Gastroesophageal sphincter (tissue), 4 donors: Measurements from ENCODE around the gene SLC26A3. TPM values are rescaled to one million over a fixed set of nuclear protein-coding genes. Genes with fewer than 3 reads are reported as not detected.

Experiments used
- ATAC-seq: fragments of 150-250 bp; one replicate; pipeline ENCODE4 v1.9.1; 2016; ENCODE audit warnings: mild to moderate bottlenecking, moderate library complexity
- H3K27ac ChIP-seq, 4 donors: fragments of 200-600 bp; sonication (generic) in 3 of 4; 1 replicate in 3 of 4; 2 replicates in 1 of 4; pipeline ENCODE4 v1.5.1; 2016 to 2019
- H3K27me3 ChIP-seq: fragments of 200-600 bp; sonication (generic); one replicate; pipeline ENCODE4 v1.5.1; 2019
- H3K36me3 ChIP-seq, 2 donors: fragments of 200-600 bp; sonication (generic); one replicate each; pipeline ENCODE4 v1.5.1; 2019; ENCODE audit warnings: control low read depth in 1 of 2
- H3K4me1 ChIP-seq, 3 donors: fragments of 200-600 bp; sonication (generic); 1 replicate in 2 of 3; 2 replicates in 1 of 3; pipeline ENCODE4 v1.5.1; 2016 to 2019; ENCODE audit warnings: control low read depth in 2 of 3
- H3K4me3 ChIP-seq, 2 donors: fragments of 200-600 bp; sonication (generic); one replicate each; pipeline ENCODE4 v1.5.1; 2019; ENCODE audit warnings: mild to moderate bottlenecking in 1 of 2, moderate library complexity in 1 of 2
- H3K9me3 ChIP-seq, 3 donors: fragments of 200-600 bp; sonication (generic); one replicate each; pipeline ENCODE4 v1.5.1; 2017 to 2019; ENCODE audit warnings: control low read depth in 2 of 3
- CTCF ChIP-seq, 4 experiments: fragments of 200-600 bp in 2 of 4; fragments of 450-650 bp in 2 of 4; sonication (generic) in 1 of 4; IDR thresholded peaks; one replicate each; pipeline ENCODE4 v1.5.1; 2017 to 2019; ENCODE audit warnings: antibody characterized with exemption in 4 of 4, mild to moderate bottlenecking in 2 of 4, moderate library complexity in 2 of 4
- EP300 ChIP-seq: sonication (generic); formaldehyde crosslinking; IDR thresholded peaks from one replicate; pipeline ENCODE4 v1.6.1; 2017; ENCODE audit warnings: antibody characterized with exemption, mild to moderate bottlenecking
- POLR2A ChIP-seq, 2 donors: fragments of 450-650 bp; IDR thresholded peaks; one replicate each; pipeline ENCODE4 v1.6.1; 2017; ENCODE audit warnings: antibody characterized with exemption in 2 of 2, mild to moderate bottlenecking in 2 of 2, moderate library complexity in 1 of 2
- POLR2AphosphoS5 ChIP-seq: sonication (generic); formaldehyde crosslinking; IDR thresholded peaks from one replicate; pipeline ENCODE4 v1.6.1; 2017; ENCODE audit warnings: antibody characterized with exemption
- WGBS, 2 donors: methylation state at CpG; one replicate each; pipeline ENCODE4 v1.1.5; 2018; ENCODE audit warnings: low coverage in 1 of 2; 5-methylcytosine and 5-hydroxymethylcytosine counted together
- total RNA-seq, 4 donors: library from RNA; depleted of rRNA; stranded (reverse); fragments of >200 nt; gene quantifications; one replicate each; pipeline ENCODE4 v1.1.0, GENCODE V29; 2016

Gene SLC26A3
- total RNA-seq, 4 donors from 2014 or later: 0.81 to 13.1 (median 8.6) TPM

- peak; percentile 11 for ATAC-seq
- Histone ChIP-seq H3K9me3 (no peaks in the 10 kb centered on the region), H3K4me3 (no peak overlapping the region), H3K27me3 (no peaks in the 10 kb centered on the region), H3K4me1 (peaks cover 0 to 26% (median 4%) of the 10 kb centered on the region in 3 donors), H3K36me3 (no peaks in the 10 kb centered on the region), H3K27ac (peak overlapping the region; percentile 73 to 88 (median 80))
- TF ChIP-seq CTCF (IDR thresholded peaks at IDR 0.05) (no peak), EP300 (no peak)
- WGBS, 2 donors: 29 to 32% methylated on average over 6 of the region's 6 CpGs
Observed at GRCh38 chr7:107816011-107816566, 13.1 kb upstream of the SLC26A3 start.

GRCh38 chr7:107815254-107815882, 12.3 kb upstream of the SLC26A3 start:
- H3K4me1 ChIP-seq: peaks cover 0 to 29% (median 4%) of the 10 kb centered on the region in 3 donors
- ATAC-seq: no peak
- no peak overlapping the region for H3K4me3 ChIP-seq
- H3K27ac ChIP-seq: peak overlapping the region; percentile 73 to 88 (median 80)
- H3K9me3 ChIP-seq: no peaks in the 10 kb centered on the region
- H3K36me3 ChIP-seq: no peaks in the 10 kb centered on the region
- no peak for TF ChIP-seq CTCF (IDR thresholded peaks at IDR 0.05)
- no peak for TF ChIP-seq EP300
- no peak for TF ChIP-seq POLR2A (IDR thresholded peaks at IDR 0.05)
- TF ChIP-seq POLR2AphosphoS5: no peak
- WGBS, 2 donors: 35 to 39% methylated on average over 4 of the region's 4 CpGs
- no peaks in the 10 kb centered on the region for H3K27me3 ChIP-seq

GRCh38 chr7:107813524-107813923, 10.5 kb upstream of the SLC26A3 start:
- H3K27me3 ChIP-seq: no peaks in the 10 kb centered on the region
- H3K4me3 ChIP-seq: no peak overlapping the region
- H3K4me1 ChIP-seq: peaks cover 0 to 29% (median 4%) of the 10 kb centered on the region in 3 donors
- H3K36me3 ChIP-seq: no peaks in the 10 kb centered on the region
- no peaks in the 10 kb centered on the region for H3K9me3 ChIP-seq
- ATAC-seq: no peak
- H3K27ac ChIP-seq: peak overlapping the region; percentile 74 to 88 (median 84)
- 83 to 90% methylated on average over 2 to 3 of the region's 3 CpGs for WGBS, 2 donors
- TF ChIP-seq EP300 (no peak), POLR2A (IDR thresholded peaks at IDR 0.05) (no peak), CTCF (IDR thresholded peaks at IDR 0.05) (no peak), POLR2AphosphoS5 (no peak)

- TF ChIP-seq CTCF (IDR thresholded peaks at IDR 0.05) (no peak), POLR2AphosphoS5 (peak; percentile 53), EP300 (peak; percentile 87), POLR2A (IDR thresholded peaks at IDR 0.05) (no peak)
Observed at GRCh38 chr7:107811934-107812333, 8.9 kb upstream of the SLC26A3 start.

GRCh38 chr7:107810626-107811025, 7.6 kb upstream of the SLC26A3 start:
- ATAC-seq: no peak
- H3K27ac ChIP-seq: peak overlapping the region; percentile 80 to 88 (median 85)
- 76 to 88% methylated on average over 3 of the region's 3 CpGs for WGBS, 2 donors

More at GRCh38 chr7:107811934-107812333, 8.9 kb upstream of the SLC26A3 start:
- 36 to 49% methylated on average over 3 to 5 of the region's 5 CpGs for WGBS, 2 donors
- no peaks in the 10 kb centered on the region for H3K9me3 ChIP-seq
- H3K36me3 ChIP-seq: no peaks in the 10 kb centered on the region
- H3K4me3 ChIP-seq: no peak overlapping the region
- peaks cover 0 to 29% (median 4%) of the 10 kb centered on the region in 3 donors for H3K4me1 ChIP-seq
- H3K27ac ChIP-seq: peak overlapping the region; percentile 84 to 88 (median 85)
- ATAC-seq: peak; percentile 89
- no peaks in the 10 kb centered on the region for H3K27me3 ChIP-seq

More at GRCh38 chr7:107810626-107811025, 7.6 kb upstream of the SLC26A3 start:
- TF ChIP-seq POLR2A (IDR thresholded peaks at IDR 0.05) (no peak), EP300 (no peak), CTCF (IDR thresholded peaks at IDR 0.05) (no peak), POLR2AphosphoS5 (no peak)
- Histone ChIP-seq H3K4me1 (peaks cover 0 to 20% (median 0%) of the 10 kb centered on the region in 3 donors), H3K9me3 (no peaks in the 10 kb centered on the region), H3K36me3 (no peaks in the 10 kb centered on the region), H3K27me3 (no peaks in the 10 kb centered on the region), H3K4me3 (no peak overlapping the region)
